HEK293 (cell line): Measurements from ENCODE around the gene BTNL8.

ENCODE experiments used
- CTCF ChIA-PET: fragments of 350-600 bp; formaldehyde crosslinking; extraction: SDS; loops from one replicate; lab custom pipeline; 2021; ENCODE audit warnings: antibody characterized with exemption; lab: Yijun Ruan, JAX
- POLR2A ChIA-PET: fragments of 300-600 bp; formaldehyde crosslinking; extraction: SDS; loops from one replicate; lab custom pipeline; 2020; ENCODE audit warnings: antibody characterized with exemption, inconsistent platforms; lab: Yijun Ruan, JAX
- H3K27ac ChIP-seq: fragments of 200-500 bp; sonication (Bioruptor generic); 2 replicates; pipeline ENCODE4 v1.5.1; 2014; ENCODE audit warnings: low read depth, low read length, control low read depth, inconsistent platforms; ENCODE audit errors: extremely low read depth
- H3K36me3 ChIP-seq, 2 experiments: fragments of 200-500 bp in 1 of 2; sonication (Bioruptor generic) in 1 of 2; 1 replicate in 1 of 2; 2 replicates in 1 of 2; pipeline ENCODE4 v1.5.1; 2014 to 2017; ENCODE audit warnings: inconsistent platforms in 2 of 2, low read length in 2 of 2; ENCODE audit not compliant: control insufficient read depth in 2 of 2, insufficient read depth in 1 of 2
- H3K4me1 ChIP-seq: fragments of 200-500 bp; sonication (Bioruptor generic); 2 replicates; pipeline ENCODE4 v1.5.1; 2014; ENCODE audit warnings: mild to moderate bottlenecking, low read length, inconsistent platforms; ENCODE audit not compliant: control insufficient read depth, insufficient read depth
- H3K4me3 ChIP-seq: 2 replicates; pipeline ENCODE4 v1.5.1; 2011; ENCODE audit warnings: low read depth, mild to moderate bottlenecking, control low read depth, low read length, moderate library complexity
- H3K9me3 ChIP-seq: fragments of 200-500 bp; sonication (Bioruptor generic); 2 replicates; pipeline ENCODE4 v1.5.1; 2014; ENCODE audit warnings: low read depth, low read length, inconsistent platforms; ENCODE audit not compliant: control insufficient read depth, insufficient read depth
- EGR2 ChIP-seq: fragments of 450-650 bp; formaldehyde crosslinking; IDR thresholded peaks from 2 replicates; pipeline ENCODE4 v1.5.1; 2016; ENCODE audit warnings: low read depth, missing biosample characterization, missing genetic modification characterization
- HOXD13 ChIP-seq: sonication (generic); formaldehyde crosslinking; IDR thresholded peaks from 2 replicates; pipeline ENCODE4 v1.8.0; 2022; ENCODE audit warnings: missing genetic modification reagents, borderline replicate concordance
- KLF7 ChIP-seq: fragments of 450-650 bp; formaldehyde crosslinking; IDR thresholded peaks from 2 replicates; pipeline ENCODE4 v1.5.1; 2016; ENCODE audit warnings: missing biosample characterization, missing genetic modification characterization, borderline replicate concordance
- REPIN1 ChIP-seq: fragments of 450-650 bp; formaldehyde crosslinking; IDR thresholded peaks from 2 replicates; pipeline ENCODE4 v1.5.1; 2017; ENCODE audit warnings: missing biosample characterization, missing genetic modification characterization, low read depth
- SCRT2 ChIP-seq: fragments of 450-650 bp; formaldehyde crosslinking; IDR thresholded peaks from 2 replicates; pipeline ENCODE4 v1.5.1; 2016; ENCODE audit warnings: missing biosample characterization, missing genetic modification characterization
- SP7 ChIP-seq: fragments of 450-650 bp; formaldehyde crosslinking; IDR thresholded peaks from 2 replicates; pipeline ENCODE4 v1.5.1; 2016; ENCODE audit warnings: missing biosample characterization, missing genetic modification characterization
- WT1 ChIP-seq: fragments of 450-650 bp; formaldehyde crosslinking; IDR thresholded peaks from 2 replicates; pipeline ENCODE4 v1.5.1; 2016; ENCODE audit warnings: missing biosample characterization, missing genetic modification characterization
- YY1 ChIP-seq: fragments of 450-650 bp; formaldehyde crosslinking; IDR thresholded peaks from 2 replicates; pipeline ENCODE4 v1.5.1; 2018; ENCODE audit warnings: missing biosample characterization, missing genetic modification characterization
- ZBTB20 ChIP-seq: fragments of 450-650 bp; formaldehyde crosslinking; IDR thresholded peaks from 2 replicates; pipeline ENCODE4 v1.5.1; 2016; ENCODE audit warnings: missing biosample characterization, missing genetic modification characterization
- ZFP3 ChIP-seq: fragments of 450-650 bp; formaldehyde crosslinking; IDR thresholded peaks from 2 replicates; pipeline ENCODE4 v1.5.1; 2016; ENCODE audit warnings: low read depth, missing biosample characterization, missing genetic modification characterization
- ZNF112 ChIP-seq: fragments of 450-650 bp; formaldehyde crosslinking; IDR thresholded peaks from 2 replicates; pipeline ENCODE4 v1.5.0; 2017; ENCODE audit warnings: missing biosample characterization, missing genetic modification characterization
- ZNF138 ChIP-seq: fragments of 450-650 bp; formaldehyde crosslinking; IDR thresholded peaks from 2 replicates; pipeline ENCODE4 v1.5.1; 2016; ENCODE audit warnings: missing biosample characterization, missing genetic modification characterization, borderline replicate concordance
- ZNF140 ChIP-seq: fragments of 450-650 bp; formaldehyde crosslinking; IDR thresholded peaks from 2 replicates; pipeline ENCODE4 v1.5.1; 2016; ENCODE audit warnings: missing biosample characterization, missing genetic modification characterization
- ZNF2 ChIP-seq: fragments of 450-650 bp; formaldehyde crosslinking; IDR thresholded peaks from 2 replicates; pipeline ENCODE4 v1.5.1; 2016; ENCODE audit warnings: missing biosample characterization, missing genetic modification characterization
- ZNF223 ChIP-seq: fragments of 450-650 bp; formaldehyde crosslinking; IDR thresholded peaks from 2 replicates; pipeline ENCODE4 v1.5.1; 2016; ENCODE audit warnings: missing biosample characterization, missing genetic modification characterization
- ZNF549 ChIP-seq: fragments of 450-650 bp; IDR thresholded peaks from 2 replicates; pipeline ENCODE4 v1.5.1; 2018; ENCODE audit warnings: missing biosample characterization, missing genetic modification characterization, mild to moderate bottlenecking, inconsistent platforms, moderate library complexity
- ZNF560 ChIP-seq: fragments of 450-650 bp; formaldehyde crosslinking; IDR thresholded peaks from 2 replicates; pipeline ENCODE4 v1.5.1; 2017; ENCODE audit warnings: missing biosample characterization, missing genetic modification characterization, borderline replicate concordance
- ZNF654 ChIP-seq: fragments of 450-650 bp; formaldehyde crosslinking; IDR thresholded peaks from 2 replicates; pipeline ENCODE4 v1.5.1; 2016; ENCODE audit warnings: low read depth, missing biosample characterization, missing genetic modification characterization
- ZNF701 ChIP-seq: fragments of 450-650 bp; formaldehyde crosslinking; IDR thresholded peaks from 2 replicates; pipeline ENCODE4 v1.5.1; 2016; ENCODE audit warnings: missing biosample characterization, missing genetic modification characterization
- ZNF707 ChIP-seq: fragments of 450-650 bp; formaldehyde crosslinking; IDR thresholded peaks from 2 replicates; pipeline ENCODE4 v1.5.1; 2016; ENCODE audit warnings: missing biosample characterization, missing genetic modification characterization
- ZNF768 ChIP-seq: fragments of 450-650 bp; formaldehyde crosslinking; IDR thresholded peaks from 2 replicates; pipeline ENCODE4 v1.5.1; 2018; ENCODE audit warnings: missing biosample characterization, mild to moderate bottlenecking, missing genetic modification characterization
- ZNF843 ChIP-seq: fragments of 450-650 bp; formaldehyde crosslinking; IDR thresholded peaks from 2 replicates; pipeline ENCODE4 v1.5.1; 2016; ENCODE audit warnings: missing biosample characterization, missing genetic modification characterization
- ZSCAN16 ChIP-seq: fragments of 450-650 bp; formaldehyde crosslinking; IDR thresholded peaks from 2 replicates; pipeline ENCODE4 v1.5.1; 2016; ENCODE audit warnings: missing biosample characterization, missing genetic modification characterization
- ZSCAN30 ChIP-seq: fragments of 450-650 bp; IDR thresholded peaks from 2 replicates; pipeline ENCODE4 v1.5.1; 2018; ENCODE audit warnings: missing biosample characterization, mild to moderate bottlenecking, missing genetic modification characterization, moderate library complexity
- TF ChIP-seq, protein P1 (sequence below): fragments of 450-650 bp; formaldehyde crosslinking; IDR thresholded peaks from 2 replicates; pipeline ENCODE4 v1.5.1; 2017; ENCODE audit warnings: missing biosample characterization, missing genetic modification characterization
- TF ChIP-seq, protein P2 (sequence below): fragments of 450-650 bp; formaldehyde crosslinking; IDR thresholded peaks from 2 replicates; pipeline ENCODE4 v1.5.1; 2016; ENCODE audit warnings: missing biosample characterization, missing genetic modification characterization, borderline replicate concordance
- TF ChIP-seq, protein P3 (sequence below): fragments of 450-650 bp; formaldehyde crosslinking; IDR thresholded peaks from 2 replicates; pipeline ENCODE4 v1.5.1; 2016; ENCODE audit warnings: missing biosample characterization, missing genetic modification characterization

BTNL8 gene

DNA sequence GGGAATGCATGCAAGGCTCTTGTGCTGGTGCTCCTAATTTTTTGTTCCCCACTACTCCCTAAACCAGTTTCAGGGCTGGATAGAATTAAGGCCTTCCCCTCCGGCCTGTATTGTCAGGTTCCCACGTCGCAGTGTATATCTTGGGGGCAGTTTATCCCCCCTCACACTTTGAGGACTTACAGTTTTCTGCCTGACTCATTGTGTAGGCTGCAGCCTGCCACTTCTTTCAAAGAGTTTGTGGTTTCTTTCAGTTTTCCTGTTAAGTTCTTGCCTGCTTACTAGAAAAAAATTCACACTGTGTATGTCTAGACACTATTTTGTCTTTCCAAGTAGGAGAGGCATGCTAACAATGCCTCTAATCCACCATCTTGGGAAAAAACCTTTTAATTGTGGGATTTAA is 61.2 kb downstream of the BTNL8 start:
- TF ChIP-seq ZNF223 (tag by site-specific recombination) = no peak
- no peak for TF ChIP-seq ZNF707 (tag by site-specific recombination)
- TF ChIP-seq ZNF112 (tag by site-specific recombination) = no peak
- TF ChIP-seq ZNF654 = no peak
- no peak for TF ChIP-seq ZNF138 (tag by site-specific recombination)
- no peak for TF ChIP-seq REPIN1
- no peak for TF ChIP-seq ZNF701 (tag by site-specific recombination)
- TF ChIP-seq EGR2 (tag by site-specific recombination) = no peak
- TF ChIP-seq WT1 (tag by site-specific recombination) = no peak
- no peak for TF ChIP-seq SCRT2 (tag by site-specific recombination)
- TF ChIP-seq ZNF140 = no peak
- TF ChIP-seq ZNF843 (tag by site-specific recombination) = no peak
- TF ChIP-seq ZNF560 (tag by site-specific recombination) = no peak
- TF ChIP-seq, protein P1, sequence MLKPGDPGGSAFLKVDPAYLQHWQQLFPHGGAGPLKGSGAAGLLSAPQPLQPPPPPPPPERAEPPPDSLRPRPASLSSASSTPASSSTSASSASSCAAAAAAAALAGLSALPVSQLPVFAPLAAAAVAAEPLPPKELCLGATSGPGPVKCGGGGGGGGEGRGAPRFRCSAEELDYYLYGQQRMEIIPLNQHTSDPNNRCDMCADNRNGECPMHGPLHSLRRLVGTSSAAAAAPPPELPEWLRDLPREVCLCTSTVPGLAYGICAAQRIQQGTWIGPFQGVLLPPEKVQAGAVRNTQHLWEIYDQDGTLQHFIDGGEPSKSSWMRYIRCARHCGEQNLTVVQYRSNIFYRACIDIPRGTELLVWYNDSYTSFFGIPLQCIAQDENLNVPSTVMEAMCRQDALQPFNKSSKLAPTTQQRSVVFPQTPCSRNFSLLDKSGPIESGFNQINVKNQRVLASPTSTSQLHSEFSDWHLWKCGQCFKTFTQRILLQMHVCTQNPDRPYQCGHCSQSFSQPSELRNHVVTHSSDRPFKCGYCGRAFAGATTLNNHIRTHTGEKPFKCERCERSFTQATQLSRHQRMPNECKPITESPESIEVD = no peak
- TF ChIP-seq HOXD13 (CRISPR knock-in tag) = no peak
- POLR2A ChIA-PET = no interaction called here

GRCh38 chr5:180969406-180969805 is 70.4 kb downstream of the BTNL8 start:
- no peaks in the 10 kb centered on the region for H3K4me1 ChIP-seq
- ChIA-PET CTCF (no interaction called here), POLR2A (no interaction called here)
- TF ChIP-seq ZFP3 (tag by site-specific recombination) (no peak), SP7 (tag by site-specific recombination) (no peak), ZBTB20 (tag by site-specific recombination) (no peak), ZNF549 (tag by site-specific recombination) (no peak)
- no peak overlapping the region for H3K4me3 ChIP-seq
- H3K27ac ChIP-seq = no peak overlapping the region
- H3K36me3 ChIP-seq = no peaks in the 10 kb centered on the region
- H3K9me3 ChIP-seq = no peaks in the 10 kb centered on the region

More for the DNA sequence above, 61.2 kb downstream of the BTNL8 start:
- CTCF ChIA-PET = no interaction called here
- Histone ChIP-seq H3K36me3 (no peaks in the 10 kb centered on the region), H3K9me3 (no peaks in the 10 kb centered on the region), H3K4me1 (no peaks in the 10 kb centered on the region), H3K4me3 (no peak overlapping the region), H3K27ac (no peak overlapping the region)

DNA sequence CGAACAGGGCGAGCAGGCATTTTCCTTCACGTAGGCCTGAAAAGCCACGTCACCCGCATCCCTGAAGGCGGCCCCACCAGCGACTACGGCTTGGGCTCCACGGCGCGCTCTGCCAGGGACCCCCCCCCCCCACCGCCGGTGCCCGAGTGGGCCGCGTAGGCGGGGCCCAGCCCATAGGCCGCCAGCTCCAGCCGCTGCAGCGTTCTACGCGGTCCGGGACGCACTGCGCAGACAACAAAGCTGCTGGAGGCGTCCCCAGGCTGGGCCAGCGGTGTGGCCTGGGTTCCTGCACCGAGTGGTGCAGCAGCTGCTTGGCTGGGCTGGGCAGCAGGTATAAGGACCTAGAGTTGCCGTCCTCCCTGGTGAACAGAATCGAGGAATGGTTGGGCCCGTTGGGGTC is 71.4 kb downstream of the BTNL8 start:
- ChIA-PET CTCF (no interaction called here), POLR2A (no interaction called here)
- Histone ChIP-seq H3K27ac (no peak overlapping the region), H3K36me3 (no peaks in the 10 kb centered on the region), H3K4me1 (no peaks in the 10 kb centered on the region), H3K4me3 (no peak overlapping the region), H3K9me3 (no peaks in the 10 kb centered on the region)
- TF ChIP-seq KLF7 (tag by site-specific recombination) (no peak), ZSCAN30 (no peak), YY1 (no peak), SCRT2 (tag by site-specific recombination) (no peak), ZNF2 (tag by site-specific recombination) (no peak), ZSCAN16 (no peak), ZNF768 (tag by site-specific recombination) (no peak), ZNF140 (no peak)
- TF ChIP-seq, protein P2, sequence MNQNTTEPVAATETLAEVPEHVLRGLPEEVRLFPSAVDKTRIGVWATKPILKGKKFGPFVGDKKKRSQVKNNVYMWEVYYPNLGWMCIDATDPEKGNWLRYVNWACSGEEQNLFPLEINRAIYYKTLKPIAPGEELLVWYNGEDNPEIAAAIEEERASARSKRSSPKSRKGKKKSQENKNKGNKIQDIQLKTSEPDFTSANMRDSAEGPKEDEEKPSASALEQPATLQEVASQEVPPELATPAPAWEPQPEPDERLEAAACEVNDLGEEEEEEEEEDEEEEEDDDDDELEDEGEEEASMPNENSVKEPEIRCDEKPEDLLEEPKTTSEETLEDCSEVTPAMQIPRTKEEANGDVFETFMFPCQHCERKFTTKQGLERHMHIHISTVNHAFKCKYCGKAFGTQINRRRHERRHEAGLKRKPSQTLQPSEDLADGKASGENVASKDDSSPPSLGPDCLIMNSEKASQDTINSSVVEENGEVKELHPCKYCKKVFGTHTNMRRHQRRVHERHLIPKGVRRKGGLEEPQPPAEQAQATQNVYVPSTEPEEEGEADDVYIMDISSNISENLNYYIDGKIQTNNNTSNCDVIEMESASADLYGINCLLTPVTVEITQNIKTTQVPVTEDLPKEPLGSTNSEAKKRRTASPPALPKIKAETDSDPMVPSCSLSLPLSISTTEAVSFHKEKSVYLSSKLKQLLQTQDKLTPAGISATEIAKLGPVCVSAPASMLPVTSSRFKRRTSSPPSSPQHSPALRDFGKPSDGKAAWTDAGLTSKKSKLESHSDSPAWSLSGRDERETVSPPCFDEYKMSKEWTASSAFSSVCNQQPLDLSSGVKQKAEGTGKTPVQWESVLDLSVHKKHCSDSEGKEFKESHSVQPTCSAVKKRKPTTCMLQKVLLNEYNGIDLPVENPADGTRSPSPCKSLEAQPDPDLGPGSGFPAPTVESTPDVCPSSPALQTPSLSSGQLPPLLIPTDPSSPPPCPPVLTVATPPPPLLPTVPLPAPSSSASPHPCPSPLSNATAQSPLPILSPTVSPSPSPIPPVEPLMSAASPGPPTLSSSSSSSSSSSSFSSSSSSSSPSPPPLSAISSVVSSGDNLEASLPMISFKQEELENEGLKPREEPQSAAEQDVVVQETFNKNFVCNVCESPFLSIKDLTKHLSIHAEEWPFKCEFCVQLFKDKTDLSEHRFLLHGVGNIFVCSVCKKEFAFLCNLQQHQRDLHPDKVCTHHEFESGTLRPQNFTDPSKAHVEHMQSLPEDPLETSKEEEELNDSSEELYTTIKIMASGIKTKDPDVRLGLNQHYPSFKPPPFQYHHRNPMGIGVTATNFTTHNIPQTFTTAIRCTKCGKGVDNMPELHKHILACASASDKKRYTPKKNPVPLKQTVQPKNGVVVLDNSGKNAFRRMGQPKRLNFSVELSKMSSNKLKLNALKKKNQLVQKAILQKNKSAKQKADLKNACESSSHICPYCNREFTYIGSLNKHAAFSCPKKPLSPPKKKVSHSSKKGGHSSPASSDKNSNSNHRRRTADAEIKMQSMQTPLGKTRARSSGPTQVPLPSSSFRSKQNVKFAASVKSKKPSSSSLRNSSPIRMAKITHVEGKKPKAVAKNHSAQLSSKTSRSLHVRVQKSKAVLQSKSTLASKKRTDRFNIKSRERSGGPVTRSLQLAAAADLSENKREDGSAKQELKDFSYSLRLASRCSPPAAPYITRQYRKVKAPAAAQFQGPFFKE (tag by site-specific recombination) = no peak
- TF ChIP-seq, protein P3, sequence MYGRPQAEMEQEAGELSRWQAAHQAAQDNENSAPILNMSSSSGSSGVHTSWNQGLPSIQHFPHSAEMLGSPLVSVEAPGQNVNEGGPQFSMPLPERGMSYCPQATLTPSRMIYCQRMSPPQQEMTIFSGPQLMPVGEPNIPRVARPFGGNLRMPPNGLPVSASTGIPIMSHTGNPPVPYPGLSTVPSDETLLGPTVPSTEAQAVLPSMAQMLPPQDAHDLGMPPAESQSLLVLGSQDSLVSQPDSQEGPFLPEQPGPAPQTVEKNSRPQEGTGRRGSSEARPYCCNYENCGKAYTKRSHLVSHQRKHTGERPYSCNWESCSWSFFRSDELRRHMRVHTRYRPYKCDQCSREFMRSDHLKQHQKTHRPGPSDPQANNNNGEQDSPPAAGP (tag by site-specific recombination) = no peak
